Epithelial cell of umbilical artery (primary cell): Measurements from ENCODE around the gene MYO10. TPM values are rescaled to one million over a fixed set of nuclear protein-coding genes. Genes with fewer than 3 reads are reported as not detected.

Experiments used
- total RNA-seq: library from RNA; depleted of rRNA; stranded (reverse); fragments of >200 nt; gene quantifications from 2 replicates; pipeline ENCODE4 v1.2.3, GENCODE V29; 2014

MYO10 gene
- total RNA-seq, result 90.3 and 111 TPM in 2 replicates

GRCh38 chr5:16936150-16936988, at the start of gene MYO10:
TSS of gene MYO10 (minus strand) at chr5:16936288. CDS start at chr5:16935808, 480 bp downstream.

GRCh38 chr5:16616536-16617273, 319.4 kb downstream of the MYO10 start, which contains the start of gene RETREG1:
TSS of gene RETREG1 (minus strand) at chr5:16616997. CDS start at chr5:16616971, 26 bp downstream.

